ENCODE data around the gene PARVA.

PARVA gene

GRCh38 chr11:12403997-12404350, 26.6 kb downstream of the PARVA start:
- no peak for DNase-seq (ENCODE audit: low spot score)

- DNase-seq (ENCODE audit: low spot score), result no peak
Observed at GRCh38 chr11:12404436-12404835, 27.1 kb downstream of the PARVA start.

DNA sequence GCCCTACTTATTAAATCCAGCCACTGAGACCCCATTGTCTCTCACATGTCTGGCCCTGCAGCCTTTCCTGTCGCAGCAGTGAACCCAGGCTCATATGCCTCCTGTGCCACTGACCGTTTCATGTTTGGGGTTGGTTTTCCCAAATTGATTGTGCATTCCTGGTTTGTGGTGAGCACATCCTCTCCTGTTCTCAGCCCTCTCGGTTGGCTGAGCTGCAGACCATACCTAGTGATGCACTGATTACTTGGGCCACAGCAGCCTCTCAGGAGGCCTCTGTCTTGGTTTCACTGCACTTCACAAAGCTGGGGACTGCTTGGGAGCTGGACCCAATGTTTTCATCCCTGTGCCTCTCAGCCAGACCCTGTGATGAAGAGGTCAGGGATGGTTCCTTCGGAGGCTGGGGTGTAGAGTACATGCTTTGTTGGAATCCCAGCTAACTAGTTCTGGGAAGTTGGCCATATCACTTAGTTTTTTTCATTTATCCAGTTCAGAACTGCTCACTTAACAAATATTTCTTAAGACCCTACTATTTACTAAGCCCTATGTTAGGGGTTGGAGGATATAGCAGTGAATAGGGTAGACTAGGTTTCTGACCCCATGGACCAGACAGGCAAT, 30.9 kb downstream of the PARVA start:
- DNase-seq (ENCODE audit: low spot score), result no peak

DNA sequence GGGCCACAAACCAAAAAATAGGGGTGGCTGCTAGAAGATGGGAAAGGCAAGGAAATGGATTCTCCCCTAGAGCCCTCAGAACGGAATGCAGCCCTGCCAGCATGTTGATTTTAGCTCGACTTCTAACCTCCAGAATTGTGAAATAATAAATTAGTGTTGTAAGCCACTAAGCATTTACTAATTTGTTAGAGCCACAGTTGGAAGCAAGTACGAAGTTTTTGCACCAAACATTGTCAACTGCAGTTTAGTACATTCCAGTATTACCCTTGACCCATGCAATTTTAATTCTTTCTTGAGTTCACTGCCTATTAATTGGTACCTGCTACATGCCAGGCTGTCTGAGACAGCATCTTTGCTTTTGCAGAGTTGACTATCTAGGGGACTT, 32.2 kb downstream of the PARVA start:
- DNase-seq (ENCODE audit: low spot score), result no peak

GRCh38 chr11:12410006-12410728, 32.8 kb downstream of the PARVA start:
- peak; percentile 50 for DNase-seq (ENCODE audit: low spot score)

DNA sequence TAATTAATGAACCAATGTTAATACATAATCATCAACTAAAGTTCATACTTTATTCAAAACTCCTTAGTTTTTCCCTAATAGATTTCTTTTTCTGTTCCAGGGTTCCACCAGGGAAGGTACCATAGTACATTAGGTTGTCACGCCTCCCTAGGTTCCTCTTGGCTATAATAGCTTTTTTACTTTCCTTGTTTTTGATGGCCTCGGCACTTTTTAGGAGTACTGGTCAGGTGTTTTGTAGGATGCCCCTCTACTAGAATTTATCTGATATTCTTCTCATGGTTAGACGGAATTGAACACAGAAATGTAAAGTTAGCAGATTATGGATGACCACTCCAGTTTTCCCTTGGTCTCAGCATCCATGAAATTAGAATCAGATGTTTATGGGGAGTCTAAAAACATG, 34.0 kb downstream of the PARVA start:
- DNase-seq (ENCODE audit: low spot score), result no peak

DNA sequence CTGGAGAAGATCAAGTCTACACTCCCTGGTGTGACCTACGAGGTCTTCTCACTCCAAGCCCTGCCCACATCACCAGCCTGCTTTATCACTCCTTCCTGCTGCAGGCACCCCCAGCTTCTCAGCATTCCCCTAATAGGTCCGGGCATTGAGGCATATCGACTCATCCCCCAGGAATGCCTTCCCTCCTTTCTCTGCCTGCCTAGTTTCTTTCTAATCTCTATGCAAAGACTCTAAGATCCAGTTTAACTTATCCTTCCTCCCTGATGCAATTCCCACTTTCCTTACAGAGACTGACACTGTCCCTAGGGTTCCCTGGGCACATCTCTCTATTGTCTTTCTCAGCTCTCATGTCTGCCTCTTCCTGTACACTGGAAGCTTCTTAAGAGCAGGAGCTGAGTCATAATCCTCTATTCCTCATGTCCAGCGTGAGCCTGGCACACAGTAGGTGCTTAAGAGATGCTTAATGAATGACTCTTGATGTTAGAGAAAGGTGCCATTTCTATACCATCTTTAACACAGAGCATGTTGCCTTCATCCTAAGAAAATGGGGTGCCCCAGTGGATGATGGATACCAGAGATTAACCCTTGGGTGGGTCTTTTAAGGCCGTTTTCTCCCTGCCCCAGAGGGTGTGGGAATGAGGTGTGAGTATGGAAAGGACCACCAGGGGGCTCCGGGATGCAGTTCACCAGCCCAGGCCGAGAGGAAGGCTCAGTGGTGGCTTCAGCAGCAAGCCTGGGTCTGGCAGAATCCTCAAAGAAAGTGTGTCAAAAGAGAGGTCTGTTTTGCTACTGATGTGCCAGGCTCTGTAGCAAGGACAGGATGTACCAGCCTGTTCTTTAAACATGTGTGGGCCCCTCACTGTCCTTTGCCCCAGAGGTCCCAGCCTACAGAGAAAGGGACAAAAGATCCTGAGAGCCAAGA, 34.7 kb downstream of the PARVA start:
- DNase-seq (ENCODE audit: low spot score), result peak; percentile 83

- DNase-seq (ENCODE audit: low spot score), result no peak
Observed at GRCh38 chr11:12413141-12414052, 36.0 kb downstream of the PARVA start.

- DNase-seq (ENCODE audit: low spot score), result no peak
Observed at GRCh38 chr11:12414611-12415010, 37.2 kb downstream of the PARVA start.

- DNase-seq (ENCODE audit: low spot score), result no peak
Observed at GRCh38 chr11:12415342-12415966, 38.1 kb downstream of the PARVA start.

DNA sequence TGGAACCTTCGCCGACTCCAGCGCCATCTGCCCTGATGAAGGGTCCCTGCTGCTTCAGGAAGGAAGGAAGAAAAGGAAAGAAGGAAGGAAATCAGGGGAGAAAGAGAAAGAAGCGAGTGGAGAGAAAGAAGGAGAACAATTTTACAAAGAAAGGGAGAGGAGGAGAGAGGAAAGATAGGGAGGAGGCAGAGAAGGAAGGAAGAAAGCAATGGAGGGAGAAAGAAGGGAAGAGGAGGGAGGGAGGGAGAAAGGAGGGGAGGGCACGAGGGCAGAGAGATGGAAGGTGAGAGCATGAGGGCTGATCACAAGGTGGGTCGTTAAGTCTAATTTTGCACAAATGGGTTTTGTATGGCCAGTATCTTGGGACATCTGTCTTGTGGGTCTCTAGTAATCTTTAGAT, 39.2 kb downstream of the PARVA start:
- no peak for DNase-seq (ENCODE audit: low spot score)

DNA sequence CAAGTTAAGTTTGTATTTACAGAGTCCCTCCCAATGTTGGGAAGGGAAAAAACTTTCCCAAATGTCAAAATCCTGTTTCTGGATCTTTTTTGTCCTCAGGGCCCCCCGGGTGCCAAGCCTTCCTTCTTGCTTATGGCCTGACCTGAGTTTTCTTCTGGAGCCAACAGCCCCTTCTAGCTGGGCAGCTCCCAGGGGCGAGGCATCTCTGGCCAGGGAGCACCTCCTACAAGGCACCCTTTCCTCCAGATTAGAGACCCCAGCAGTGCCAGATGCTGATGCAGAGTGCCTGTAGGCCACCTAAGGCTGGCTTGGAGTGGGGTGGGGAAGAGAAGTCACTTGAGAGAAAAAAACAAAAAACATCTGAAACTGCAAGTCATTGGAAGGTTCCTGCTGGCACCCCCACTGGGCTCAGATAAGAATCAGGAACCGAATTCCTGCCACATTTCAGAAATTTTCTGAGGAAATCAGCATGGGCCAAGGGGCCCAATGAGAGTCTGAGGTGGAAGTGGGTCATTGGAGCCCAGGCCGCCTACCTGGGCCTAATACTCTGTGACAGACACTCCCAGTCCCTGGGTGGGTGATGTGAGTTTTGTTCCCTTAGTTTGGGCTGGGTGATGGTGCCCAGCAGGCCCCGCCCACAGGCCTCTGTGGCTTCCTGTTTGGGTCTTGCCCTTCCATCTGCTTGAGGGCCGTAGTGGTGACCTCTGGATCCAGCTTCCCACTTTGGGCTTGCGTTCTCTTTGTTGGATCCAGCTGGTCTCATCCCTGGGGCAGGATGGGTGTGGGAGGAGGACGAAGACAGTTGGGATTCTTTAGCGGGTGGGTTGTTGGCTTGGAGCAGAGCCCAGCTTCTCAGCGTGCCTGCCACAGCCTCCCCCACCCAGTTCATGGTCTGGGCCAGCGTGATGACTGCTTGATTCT, 40.6 kb downstream of the PARVA start:
- no peak for DNase-seq (ENCODE audit: low spot score)

- DNase-seq (ENCODE audit: low spot score), result no peak
Observed at GRCh38 chr11:12420040-12420439, 42.7 kb downstream of the PARVA start.

- DNase-seq (ENCODE audit: low spot score), result no peak
Observed at GRCh38 chr11:12420706-12421105, 43.3 kb downstream of the PARVA start.

DNA sequence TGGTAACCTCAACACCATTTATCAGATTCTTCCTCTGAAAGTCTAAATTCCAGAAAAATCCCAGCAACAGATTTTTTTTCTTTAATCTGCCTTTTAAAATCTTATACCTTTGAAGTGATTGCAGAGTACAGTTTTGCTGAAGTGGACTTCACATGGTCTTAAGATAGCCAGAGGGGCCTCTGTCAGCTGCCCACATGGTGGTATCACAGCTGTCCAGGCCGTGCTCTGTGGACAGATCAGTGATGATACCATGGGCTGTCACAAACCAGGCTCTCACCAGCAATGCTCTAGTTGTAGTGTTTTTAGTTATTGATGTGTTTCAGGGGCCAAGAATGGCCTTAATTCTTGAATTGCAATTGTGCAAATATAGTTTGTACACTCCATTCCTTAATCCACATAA, 44.0 kb downstream of the PARVA start:
- no peak for DNase-seq (ENCODE audit: low spot score)

DNA sequence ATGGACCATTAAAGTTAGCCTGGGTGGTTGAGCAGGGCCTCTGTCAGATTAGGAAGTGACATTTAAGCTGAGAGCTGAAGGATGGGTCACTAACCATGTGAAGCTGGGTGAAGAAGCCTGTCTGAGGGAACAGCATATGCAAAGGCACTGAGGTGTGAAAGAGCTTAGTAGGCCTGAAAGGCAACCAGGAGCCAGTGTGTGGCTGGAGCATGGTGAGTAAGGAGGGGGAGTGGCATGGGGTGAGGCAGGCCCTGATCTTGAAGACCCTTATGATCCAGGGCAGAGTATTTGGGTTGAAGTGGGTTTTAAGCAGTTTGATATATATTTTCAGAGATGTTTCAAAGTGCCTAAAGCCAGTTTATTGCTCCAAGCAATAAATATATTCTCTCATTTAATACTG, 48.8 kb downstream of the PARVA start:
- DNase-seq (ENCODE audit: low spot score), result no peak

- DNase-seq (ENCODE audit: low spot score), result no peak
Observed at GRCh38 chr11:12429155-12429554, 51.8 kb downstream of the PARVA start.

GRCh38 chr11:12430351-12430750, 53.0 kb downstream of the PARVA start:
- DNase-seq (ENCODE audit: low spot score), result no peak

DNA sequence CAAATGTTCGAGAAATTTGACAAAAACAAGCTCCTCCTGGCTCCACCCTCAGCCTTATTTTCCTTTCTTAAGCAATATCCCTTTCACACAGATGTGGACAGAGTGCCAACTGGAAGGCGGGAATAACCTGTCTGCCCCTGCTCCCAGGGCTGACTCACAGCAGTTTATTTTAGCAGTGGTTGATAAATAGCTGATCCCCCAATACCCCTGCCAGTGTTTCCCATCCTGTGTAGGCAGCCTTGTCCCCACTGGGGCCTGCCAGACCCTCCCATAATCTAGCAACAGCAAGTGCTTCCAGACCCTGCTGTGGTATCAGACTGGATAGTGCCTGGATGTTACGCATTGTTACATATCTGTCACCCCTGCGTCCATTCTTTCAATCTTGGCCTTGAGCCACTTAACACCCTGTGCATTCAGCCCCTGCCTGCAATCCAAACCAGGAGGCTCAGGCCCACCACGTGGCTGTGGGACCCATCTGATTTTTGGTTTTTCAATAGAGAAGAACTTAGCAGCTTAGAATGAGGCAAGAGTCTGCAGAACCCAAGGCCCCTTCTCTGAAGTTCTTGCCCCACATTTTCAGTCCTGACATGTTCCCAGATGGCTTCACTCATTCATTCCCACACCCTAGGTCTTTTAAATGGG, 53.7 kb downstream of the PARVA start:
- DNase-seq (ENCODE audit: low spot score), result no peak

DNA sequence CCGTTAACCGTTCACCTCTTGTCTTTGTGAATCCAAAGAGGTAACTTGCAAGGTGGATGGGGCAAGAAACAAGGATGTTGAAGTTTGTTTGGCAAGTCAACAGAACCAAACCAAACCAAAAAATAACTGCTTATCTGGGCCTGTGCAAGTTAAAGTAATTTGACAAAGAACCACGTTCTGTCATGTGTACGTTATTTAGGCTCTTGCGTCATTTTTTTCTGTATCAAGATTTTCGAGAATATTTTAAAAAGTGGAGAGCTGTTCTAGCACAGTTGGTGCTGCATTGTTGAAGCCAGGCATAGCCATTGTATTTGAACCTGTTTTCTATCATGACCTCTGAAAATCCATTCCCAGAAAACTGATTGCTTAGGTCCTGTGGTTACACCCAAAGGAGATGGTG, 55.1 kb downstream of the PARVA start:
- no peak for DNase-seq (ENCODE audit: low spot score)
